NOMO-1 treated with dmso at 0.1 percent for 144 hours (cell line): ENCODE measurements around the gene CFAP52.
A peak's percentile ranks its signal among the peaks of the same experiment; 100 is the strongest.
"Not testable (repeated sequence)": the region's sequence is repeated elsewhere in the genome, so short reads cannot be mapped to it uniquely, and the experiment has no call there.

Experiments
- DNase-seq: peaks from one replicate; lab custom pipeline; 2025; ENCODE audit not compliant: unreplicated experiment; lab: John Stamatoyannopoulos, UW

Gene CFAP52

DNA sequence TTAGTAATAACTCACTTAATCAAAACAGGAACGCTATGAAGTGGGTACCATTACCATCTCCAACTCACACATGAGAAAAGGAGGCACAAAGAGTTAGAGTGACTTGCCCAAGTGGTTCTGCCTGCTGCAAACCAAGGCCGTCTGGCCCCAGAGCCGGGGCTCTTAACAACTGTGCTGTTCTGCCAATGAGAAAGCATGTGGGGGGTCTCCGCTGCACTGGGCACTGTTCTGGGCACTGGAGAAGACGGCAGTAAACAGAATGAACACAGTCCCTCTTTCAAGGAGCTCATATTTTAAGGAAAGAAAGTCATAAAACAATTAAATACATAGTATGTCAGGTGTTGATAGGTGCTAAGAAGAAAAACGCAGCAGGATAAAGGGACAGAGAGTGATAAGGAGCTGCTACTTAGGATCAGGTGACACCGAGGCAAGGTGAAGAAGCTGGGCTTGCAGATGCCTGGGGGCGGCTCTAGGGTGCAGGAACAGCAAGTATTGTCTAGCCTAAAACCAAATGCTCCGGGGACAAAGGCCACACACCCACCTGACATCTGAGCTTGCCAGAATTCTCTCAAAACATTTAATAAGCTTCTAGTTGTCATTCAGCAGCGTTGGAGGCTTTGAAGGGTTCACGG lies 7.4 kb upstream of the CFAP52 start:
- DNase-seq: no peak

DNA sequence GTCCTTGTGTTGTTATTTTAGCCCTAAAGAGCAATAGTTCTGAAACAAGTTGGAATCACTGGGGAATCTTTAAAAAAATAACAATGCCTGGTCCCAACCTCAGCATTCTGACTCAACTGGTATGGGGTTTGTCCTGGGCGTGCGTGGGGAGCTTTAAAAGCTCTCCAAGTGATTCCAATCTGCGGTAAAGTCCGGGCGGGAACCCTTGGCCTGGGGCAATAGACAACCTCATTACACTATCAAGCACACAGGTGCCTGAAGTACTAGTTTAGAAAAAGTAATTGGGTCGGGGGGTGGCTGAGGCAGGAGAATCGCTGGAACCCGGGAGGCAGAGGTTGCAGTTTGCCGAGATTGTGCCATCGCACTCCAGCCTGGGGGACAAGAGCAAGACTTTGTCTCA lies 5.2 kb upstream of the CFAP52 start:
- no peak for DNase-seq

DNA sequence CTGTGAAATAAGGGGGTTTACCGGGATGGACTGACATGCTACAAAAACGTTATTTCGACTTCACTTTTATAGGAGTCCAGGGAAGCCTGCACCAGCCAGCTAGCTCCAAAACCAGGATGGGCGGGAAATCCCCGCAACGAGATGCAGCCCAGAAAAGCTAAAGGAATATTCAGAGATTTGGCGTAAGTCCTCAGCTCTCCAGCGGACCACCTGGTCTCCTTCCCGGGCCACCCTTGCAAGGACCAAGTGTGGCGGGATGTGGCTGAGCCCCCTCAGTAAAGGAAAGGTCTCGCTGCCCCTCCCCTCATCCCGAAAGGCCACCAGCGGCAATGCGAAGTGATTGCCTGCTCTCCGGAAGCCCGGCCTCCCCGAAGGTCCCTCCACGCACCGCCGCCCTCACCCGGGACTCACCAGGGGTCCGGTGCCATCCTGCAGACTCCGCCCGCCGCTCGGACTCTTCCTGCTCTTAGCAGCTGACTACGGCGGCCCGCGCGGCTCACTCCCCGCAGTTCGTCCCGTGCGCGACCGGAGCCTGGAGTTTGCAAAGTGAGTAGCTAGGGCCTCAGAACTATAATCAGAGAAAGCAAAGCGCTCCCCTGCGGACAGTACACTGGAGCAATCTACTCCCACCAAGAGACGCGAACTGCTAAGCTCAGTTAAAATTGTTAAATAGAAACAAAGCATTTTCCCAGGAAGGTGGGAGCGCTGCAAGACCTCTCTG lies 901 bp upstream of the CFAP52 start, which contains the start of gene STX8:
Gene STX8 (minus strand): TSS at position 440 of the 721 bp plus-strand sequence. CDS start 12 bp downstream, at position 428.
- DNase-seq: peak; percentile 81

DNA sequence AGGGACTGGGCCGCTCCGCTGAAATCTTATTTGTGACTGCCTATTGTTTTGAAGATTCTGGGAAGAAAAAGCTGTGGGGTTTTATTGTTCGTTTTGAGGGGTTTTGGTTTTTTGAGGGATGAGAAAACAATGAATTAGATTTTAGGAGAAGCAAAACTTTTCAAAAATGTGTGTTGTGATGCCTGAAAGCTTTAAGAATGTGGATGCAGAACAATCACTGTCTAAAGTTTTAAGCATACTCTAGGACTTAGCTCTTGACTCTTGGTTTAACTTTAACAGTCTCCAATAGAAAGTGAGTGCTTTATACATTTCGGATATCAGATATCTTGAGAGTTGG lies 899 bp downstream of the CFAP52 start:
- DNase-seq: no peak

DNA sequence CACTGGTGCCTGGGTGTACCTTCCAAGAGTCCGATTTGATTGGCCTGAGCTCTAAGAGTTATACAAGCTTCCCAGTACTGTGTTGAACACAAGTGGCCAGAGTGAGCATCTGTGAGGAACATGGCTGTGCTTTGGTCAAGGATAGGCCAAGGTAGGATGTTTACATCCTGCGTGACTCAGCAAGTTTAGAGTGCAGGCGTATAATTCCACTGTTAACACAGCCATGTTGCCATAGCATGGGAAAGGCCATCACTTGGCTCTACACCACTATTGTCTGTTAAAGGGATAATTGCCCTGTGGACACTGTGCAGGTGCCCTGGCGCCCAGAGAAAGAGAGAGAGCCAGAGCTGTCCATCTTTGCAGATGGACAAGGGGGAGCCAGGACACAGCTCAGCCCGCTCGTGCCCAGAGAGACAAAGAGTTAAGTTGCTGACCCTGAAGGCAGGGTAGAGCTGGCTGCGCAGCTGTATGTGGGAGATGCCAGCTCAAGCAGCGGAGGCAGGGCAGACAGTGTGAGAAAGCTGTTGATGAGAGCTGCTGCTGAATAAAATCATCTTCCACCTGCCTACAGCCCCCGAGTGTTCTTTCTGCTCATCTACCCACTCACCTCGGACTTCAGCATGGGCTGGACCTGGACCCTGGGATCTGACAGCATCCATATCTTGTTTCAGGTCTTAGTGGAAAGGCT lies 11.7 kb downstream of the CFAP52 start:
- no peak for DNase-seq

DNA sequence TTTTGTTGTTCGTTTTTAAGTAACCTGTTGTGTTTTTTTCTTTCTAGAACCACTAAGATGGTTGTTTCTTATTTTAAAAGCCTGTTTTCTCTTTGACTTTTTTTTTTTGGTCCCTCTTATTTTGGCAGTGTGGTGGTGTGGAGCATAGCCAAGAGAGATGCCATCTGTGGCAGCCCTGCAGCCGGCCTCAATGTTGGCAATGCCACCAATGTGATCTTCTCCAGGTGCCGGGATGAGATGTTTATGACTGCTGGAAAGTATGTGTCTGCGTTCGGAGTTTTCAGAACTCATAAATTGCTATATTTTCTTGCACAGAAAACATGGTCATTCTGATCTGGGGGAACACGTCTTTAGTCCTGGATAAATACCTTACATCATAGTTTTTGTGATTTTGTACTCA lies 17.6 kb downstream of the CFAP52 start:
- no peak for DNase-seq

DNA sequence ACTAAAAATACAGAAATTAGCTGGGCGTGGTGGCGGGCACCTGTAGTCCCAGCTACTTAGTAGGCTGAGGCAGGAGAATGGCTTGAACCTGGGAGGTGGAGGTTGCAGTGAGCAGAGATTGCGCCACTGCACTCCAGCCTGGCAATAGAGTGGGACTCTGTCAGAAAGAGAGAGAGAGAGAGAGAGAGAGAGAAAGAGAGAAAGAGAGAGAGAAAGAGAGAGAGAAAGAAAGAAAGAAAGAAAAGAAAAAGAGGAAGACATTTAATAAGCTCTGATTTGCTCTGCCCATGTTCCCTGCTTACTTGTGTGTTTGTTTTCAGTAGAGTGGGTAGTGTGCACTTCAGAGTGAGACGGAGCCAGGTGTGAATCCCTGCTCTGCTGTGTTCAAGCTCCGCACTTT lies 21.2 kb downstream of the CFAP52 start:
- DNase-seq: not testable (repeated sequence)

DNA sequence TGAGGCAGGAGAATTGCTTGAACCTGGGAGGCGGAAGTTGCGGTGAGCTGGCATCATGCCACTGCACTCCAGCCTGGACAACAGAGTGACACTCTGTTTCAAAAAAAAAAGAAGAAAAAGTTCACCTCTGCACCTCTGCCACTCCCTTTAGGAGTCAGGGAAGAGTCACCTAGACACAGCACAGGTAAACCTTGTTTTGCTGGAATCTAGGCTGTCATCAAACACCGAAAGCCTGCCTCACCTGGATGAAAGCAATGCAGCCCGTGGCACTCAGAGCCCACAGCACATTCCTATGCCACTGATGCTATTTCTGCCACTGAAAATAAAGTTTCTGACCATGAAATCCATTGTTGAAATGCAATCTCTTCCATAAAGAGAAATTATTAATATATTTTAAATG lies 22.2 kb downstream of the CFAP52 start:
- no peak for DNase-seq

DNA sequence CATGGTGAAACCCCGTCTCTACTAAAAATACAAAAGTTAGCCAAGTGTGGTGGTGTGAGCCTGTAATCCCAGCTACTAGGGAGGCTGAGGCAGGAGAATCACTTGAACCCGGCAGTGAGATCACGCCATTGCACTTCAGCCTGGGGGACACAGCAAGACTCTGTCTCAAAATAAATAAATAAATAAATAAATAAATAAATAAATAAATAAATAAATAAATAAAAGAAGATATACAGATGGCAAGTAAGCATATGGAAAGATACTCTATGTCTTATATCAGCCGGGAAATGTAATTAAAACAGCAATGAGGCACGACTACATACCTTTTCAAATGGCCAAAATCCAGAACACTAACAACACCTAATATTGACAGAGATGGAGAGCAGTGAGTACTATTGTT lies 28.1 kb downstream of the CFAP52 start:
- not testable (repeated sequence) for DNase-seq

DNA sequence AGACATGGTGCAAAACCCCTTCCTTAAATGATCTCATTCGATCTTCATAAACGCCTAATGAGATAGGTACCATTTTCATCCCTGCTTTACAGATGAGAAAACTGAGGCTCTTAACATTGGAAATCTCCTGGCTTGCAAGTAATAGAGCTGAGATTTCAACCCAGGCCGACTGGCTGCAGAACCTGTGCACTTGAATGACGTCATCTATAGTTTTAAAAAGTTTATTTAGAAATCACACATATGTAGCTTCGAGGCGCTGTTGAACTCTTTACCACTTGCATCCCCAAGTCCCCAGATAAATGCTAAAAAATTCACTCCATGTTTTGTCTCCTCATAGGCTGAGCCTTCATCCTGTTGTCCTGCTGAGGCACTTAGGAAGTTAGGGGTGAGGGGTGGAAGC lies 30.0 kb downstream of the CFAP52 start:
- DNase-seq: no peak

DNA sequence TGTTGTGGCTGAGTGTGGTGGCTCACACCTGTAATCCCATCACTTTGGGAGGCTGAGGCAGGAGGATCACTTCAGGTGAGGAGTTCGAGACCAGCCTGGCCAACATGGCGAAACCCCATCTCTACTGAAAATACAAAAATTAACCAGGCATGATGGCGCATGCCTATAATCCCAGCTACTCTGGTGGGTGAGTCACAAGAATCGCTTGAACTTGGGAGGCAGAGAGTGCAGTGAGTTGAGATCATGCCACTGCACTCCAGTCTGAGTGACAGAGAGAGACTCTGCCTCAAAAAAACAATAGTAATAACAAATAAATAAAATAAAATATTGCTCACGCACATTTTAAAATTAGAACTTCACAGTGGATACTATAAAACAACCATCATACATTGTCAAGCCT lies 30.6 kb downstream of the CFAP52 start:
- not testable (repeated sequence) for DNase-seq

DNA sequence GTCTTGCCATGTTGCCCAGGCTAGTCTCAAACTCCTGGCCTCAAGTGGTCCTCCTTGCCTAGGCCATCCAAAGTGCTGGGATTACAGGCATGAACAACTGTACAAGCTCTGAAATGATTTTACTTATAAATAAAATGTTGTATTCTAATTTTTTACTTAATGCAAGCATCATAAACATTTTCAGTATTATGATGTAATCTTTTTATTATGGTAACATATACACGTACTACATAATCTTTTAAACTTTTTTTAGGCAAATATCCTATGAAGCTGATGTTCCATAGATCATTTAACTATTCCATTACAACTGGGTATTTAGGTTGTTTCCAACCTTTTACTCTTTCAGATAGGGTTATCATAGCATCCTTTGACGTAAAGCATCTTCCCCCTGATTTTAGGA lies 35.1 kb downstream of the CFAP52 start:
- no peak for DNase-seq

DNA sequence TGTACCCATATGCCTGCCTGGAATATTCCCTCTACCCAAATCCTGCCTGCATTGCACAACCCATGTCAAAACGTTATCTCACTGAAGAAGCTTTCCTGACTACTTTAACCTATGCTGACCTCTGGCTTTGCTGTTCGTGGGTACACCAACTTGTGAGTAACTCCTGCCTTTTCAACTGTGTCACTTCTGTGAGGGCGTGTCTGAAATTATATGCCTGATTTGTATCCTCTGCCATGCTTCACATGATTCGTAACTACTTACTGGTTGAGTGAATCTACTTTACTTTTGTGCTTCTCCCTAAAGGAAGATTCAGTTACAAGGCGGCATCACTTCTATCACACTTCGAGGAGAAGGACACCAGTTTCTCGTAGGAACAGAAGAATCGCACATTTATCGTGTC lies 35.6 kb downstream of the CFAP52 start:
- no peak for DNase-seq

DNA sequence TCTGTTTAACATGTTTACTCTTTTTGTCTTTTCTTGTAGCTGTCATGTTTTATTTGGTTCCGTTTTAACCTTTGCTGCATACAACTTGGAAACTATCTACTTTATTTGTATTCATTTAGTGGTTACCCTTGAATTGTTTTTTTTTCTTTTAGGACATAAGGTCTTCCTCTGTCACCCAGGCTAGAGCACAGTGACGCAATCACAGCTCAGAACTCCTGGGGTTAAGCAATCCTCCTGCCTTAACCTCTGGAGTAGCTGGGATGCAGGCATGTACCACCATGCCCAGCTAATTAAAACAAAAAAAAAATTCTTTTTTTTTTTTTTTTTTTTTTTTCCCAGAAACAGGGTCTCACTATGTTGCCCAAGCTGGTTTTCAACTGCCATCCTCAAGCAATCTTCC lies 39.0 kb downstream of the CFAP52 start:
- no peak for DNase-seq

DNA sequence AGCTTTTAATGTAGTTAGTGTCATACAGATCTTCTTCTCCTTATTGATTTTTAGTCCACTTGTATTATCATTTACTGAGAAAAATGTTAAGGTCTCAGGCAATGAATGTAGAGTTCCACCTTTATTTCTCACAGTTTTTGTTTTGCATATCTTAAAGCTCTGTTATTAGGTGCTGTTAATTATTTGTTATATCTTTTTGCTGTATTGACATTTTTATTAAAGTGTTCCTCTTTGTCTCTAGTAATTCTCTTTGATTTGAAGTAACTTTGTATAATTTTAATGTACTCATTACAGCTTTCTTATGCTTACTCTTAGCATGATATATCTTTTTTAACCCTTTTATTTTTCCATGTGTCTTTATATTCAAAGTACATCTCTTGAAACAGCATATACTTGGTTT lies 46.5 kb downstream of the CFAP52 start:
- DNase-seq: no peak

DNA sequence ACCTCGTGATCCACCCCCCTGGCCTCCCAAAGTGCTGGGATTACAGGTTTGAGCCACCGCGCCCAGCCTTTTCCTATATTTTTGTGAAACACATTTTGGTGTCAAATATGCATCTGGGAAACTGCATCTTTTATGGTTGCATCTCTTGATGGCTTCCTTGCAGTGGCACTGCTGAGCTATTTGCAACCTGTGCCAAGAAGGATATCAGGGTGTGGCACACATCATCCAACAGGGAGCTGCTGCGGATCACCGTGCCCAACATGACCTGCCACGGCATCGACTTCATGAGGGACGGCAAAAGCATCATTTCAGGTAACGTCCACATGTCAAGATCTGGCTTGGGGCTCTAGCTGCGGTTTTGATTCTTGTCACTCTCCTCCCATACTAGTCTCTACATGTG lies 52.1 kb downstream of the CFAP52 start:
- no peak for DNase-seq

DNA sequence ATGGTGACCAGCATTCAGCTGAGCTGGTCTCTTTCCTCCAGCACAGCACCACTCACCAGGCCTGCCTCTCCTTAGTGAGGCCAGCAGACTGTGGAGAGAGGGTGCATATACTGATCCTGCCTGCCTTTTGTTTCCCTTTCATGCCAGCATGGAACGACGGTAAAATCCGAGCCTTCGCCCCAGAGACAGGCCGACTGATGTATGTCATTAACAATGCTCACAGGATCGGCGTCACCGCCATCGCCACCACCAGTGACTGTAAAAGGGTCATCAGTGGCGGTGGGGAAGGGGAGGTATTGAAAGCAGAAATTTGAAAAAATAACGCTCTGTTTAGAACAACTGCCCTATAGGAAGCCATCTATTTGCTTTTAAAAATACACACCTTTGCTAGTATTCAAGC lies 56.3 kb downstream of the CFAP52 start:
- no peak for DNase-seq

DNA sequence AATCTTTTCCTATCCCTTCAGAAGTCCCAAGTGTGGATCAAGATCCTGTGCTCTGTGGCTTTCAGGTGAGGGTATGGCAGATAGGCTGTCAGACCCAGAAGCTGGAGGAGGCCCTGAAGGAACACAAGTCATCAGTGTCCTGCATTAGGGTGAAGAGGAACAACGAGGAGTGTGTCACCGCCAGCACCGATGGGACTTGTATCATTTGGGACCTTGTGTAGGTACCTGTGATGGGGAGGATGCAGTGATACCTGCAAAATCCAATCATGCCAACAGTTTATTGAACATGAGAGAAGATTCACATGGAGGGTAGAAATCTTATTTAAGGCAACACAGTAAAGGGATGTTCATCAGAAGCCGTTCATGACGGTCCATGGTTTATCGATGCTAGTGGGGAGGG lies 58.9 kb downstream of the CFAP52 start:
- no peak for DNase-seq

DNA sequence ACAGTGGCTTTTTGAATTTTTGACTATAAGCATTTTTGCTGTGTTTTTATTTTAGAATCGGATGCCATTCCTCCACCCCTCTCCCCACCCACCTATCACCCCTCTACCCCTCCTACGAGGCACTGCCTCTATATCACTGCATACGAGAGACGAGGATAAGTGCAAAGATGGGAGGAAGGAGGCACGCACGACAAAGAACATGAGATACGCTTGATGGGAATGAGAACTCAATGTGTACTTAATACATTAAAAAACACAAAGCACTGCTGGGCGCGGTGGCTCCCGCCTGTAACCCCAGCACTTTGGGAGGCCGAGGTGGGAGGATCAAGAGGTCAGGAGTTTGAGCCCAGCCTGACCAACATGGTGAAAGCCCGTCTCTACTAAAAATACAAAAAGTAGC lies 60.1 kb downstream of the CFAP52 start:
- DNase-seq: no peak

DNA sequence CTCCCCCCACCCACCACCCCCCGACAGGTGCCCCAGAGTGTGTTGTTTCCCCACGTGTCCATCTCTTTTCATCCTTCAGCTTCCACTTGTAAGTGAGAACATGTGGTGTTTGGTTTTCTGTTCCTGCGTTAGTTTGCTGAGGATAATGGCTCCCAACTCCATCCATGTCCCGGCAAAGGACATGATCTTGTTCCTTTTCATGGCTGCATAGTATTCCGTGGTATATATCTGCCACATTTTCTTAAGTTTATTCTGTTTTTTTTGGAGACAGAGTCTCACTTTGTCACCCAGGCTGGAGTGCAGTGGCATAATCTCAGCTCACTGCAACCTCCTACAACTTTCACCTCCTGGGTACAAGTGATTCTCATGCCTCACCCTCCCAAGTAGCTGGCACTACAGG lies 63.9 kb downstream of the CFAP52 start:
- DNase-seq: not testable (repeated sequence)

DNA sequence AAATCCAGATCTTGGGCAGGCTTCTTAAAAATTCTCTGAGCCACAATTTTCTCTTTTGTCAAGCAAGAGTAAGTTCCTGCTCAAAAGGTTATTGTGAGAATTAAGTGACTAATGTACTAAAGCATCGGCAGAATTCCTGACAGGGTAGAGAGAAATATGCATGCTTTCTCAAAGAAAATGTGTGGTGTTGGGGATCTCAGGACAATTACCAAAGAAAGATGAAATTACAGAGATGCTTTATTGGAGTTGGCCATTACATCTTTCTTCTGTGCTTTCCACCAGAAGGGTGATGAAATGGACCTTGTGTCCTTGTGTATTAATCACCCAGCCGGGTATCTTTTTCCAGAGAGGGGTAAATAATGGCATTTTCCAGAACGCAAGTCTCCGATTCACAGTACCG lies 67.2 kb downstream of the CFAP52 start:
- no peak for DNase-seq
